Heart left ventricle (tissue), 16 donors: ENCODE data around the gene FYN. TPM values are rescaled to one million over a fixed set of nuclear protein-coding genes. Genes with fewer than 3 reads are reported as not detected.

ENCODE experiments used
- ATAC-seq, 4 donors: fragments of 200-7000 bp; cut with Tn5 transposase; one replicate each; pipeline ENCODE4 v1.9.1; 2020 to 2022; ENCODE audit warnings: moderate library complexity in 4 of 4, mild to moderate bottlenecking in 3 of 4, moderate number of reproducible peaks in 1 of 4
- DNase-seq, 5 donors: peaks; one replicate each; pipeline ENCODE4 v3.0.0-alpha.2; 2020
- H3K27ac ChIP-seq, 12 donors: fragments of 200-600 bp; sonication (generic) in 4 of 12; one replicate each; pipeline versions ENCODE4 v1.5.0 to v1.8.0; 2016 to 2022; ENCODE audit warnings: mild to moderate bottlenecking in 2 of 12
- H3K27me3 ChIP-seq, 9 donors: fragments of 200-600 bp; sonication (generic) in 2 of 9; one replicate each; pipeline versions ENCODE4 v1.5.1 to v1.8.0; 2016 to 2022; ENCODE audit warnings: mild to moderate bottlenecking in 3 of 9
- H3K36me3 ChIP-seq, 9 donors: fragments of 200-600 bp; sonication (generic) in 2 of 9; one replicate each; pipeline versions ENCODE4 v1.5.0 to v1.8.0; 2018 to 2022; ENCODE audit warnings: mild to moderate bottlenecking in 2 of 9
- H3K4me1 ChIP-seq, 12 donors: fragments of 200-600 bp; sonication (generic) in 4 of 12; one replicate each; pipeline versions ENCODE4 v1.5.0 to v1.8.0; 2016 to 2022; ENCODE audit warnings: mild to moderate bottlenecking in 3 of 12
- H3K4me3 ChIP-seq, 12 donors: fragments of 200-600 bp; sonication (generic) in 4 of 12; one replicate each; pipeline versions ENCODE4 v1.5.0 to v1.8.0; 2017 to 2022; ENCODE audit warnings: mild to moderate bottlenecking in 9 of 12, moderate library complexity in 4 of 12
- H3K9me3 ChIP-seq, 12 donors: fragments of 200-600 bp; sonication (generic) in 4 of 12; one replicate each; pipeline versions ENCODE4 v1.5.0 to v1.8.0; 2016 to 2022; ENCODE audit warnings: mild to moderate bottlenecking in 1 of 12
- POLR2A ChIP-seq, 2 donors: fragments of 450-650 bp; IDR thresholded peaks; one replicate each; pipeline ENCODE4 v1.6.1; 2017; ENCODE audit warnings: antibody characterized with exemption in 2 of 2, mild to moderate bottlenecking in 2 of 2, moderate library complexity in 2 of 2
- WGBS, 4 donors: extraction: QIAGEN DNeasy Blood & Tissue Kit in 2 of 4; methylation state at CpG; one replicate each; pipeline versions ENCODE4 v1.1.5 to v1.1.7; 2013 to 2018; 5-methylcytosine and 5-hydroxymethylcytosine counted together
- intact Hi-C, 10 donors: fragments of 100-400 bp; cut with DNase I; formaldehyde crosslinking; loops; one replicate each; pipeline versions ENCODE4 v1.11.1 to v1.14.2; 2022
- polyA plus RNA-seq, 2 donors: library from polyadenylated mRNA; stranded (reverse); fragments of 200-250 nt; gene quantifications; one replicate each; pipeline ENCODE4 v1.2.3, GENCODE V29; 2013
- total RNA-seq, 9 donors: library from RNA; depleted of rRNA in 2 of 9; stranded (reverse); fragments of >200 nt in 2 of 9; fragmentation: NEBNext Ultra II Directional in 3 of 9; extraction: Animal tissue kit (Norgen Biotek cat#: 25700) in 3 of 9; gene quantifications; one replicate each; pipeline versions ENCODE4 v1.1.0 to v1.2.4, GENCODE V29; 2016 to 2023
- TF ChIP-seq, protein P1 (sequence below), 12 donors: fragments of 200-600 bp; sonication (generic) in 4 of 12; IDR thresholded peaks; one replicate each; pipeline versions ENCODE4 v1.5.0 to v1.8.0; 2018 to 2022; ENCODE audit warnings: antibody characterized with exemption in 12 of 12, mild to moderate bottlenecking in 5 of 12
- donor health status: ischemic (EF 13 %, LVEDD 7.1; RV severe dilation, severe dysfunction).
- donor health status: healthy with polysubstance abuse.
- donor health status: DM: no; HTN: yes; CAD: no.
- donor health status: DM: no; HTN: no; CAD: no.
- donor health status: ischemic (EF 25% LVEDD 6.9; RV normal size, moderate dysfunction).
- donor health status: ischemic (EF 25% LVEDD 5.7; RV mildly dilated, moderate dysfunction).
- donor health status: healthy.
- donor health status: DM: yes; HTN: yes; CAD: no.
- donor health status: ischemic (EF 35%, LVEDD 5.7; RV mildly dilated, moderate dysfunction).
- donor health status: nonischemic (EF 11% LVEDD 7.7; RV severe dilation, severe dysfunction).
- donor health status: DM: yes; HTN: yes; CAD: no.
- donor health status: PGD.
- donor health status: ischemic (EF 29% LVEDD 5.4; RV normal size, mild dysfunction).
- donor health status: nonischemic (EF 23%, LVEDD 6.1; RV moderate dilation, normal function).

The FYN gene
- total and polyA plus RNA-seq, 11 donors, result 14.7 to 72.4 (median 52.3) TPM

DNA sequence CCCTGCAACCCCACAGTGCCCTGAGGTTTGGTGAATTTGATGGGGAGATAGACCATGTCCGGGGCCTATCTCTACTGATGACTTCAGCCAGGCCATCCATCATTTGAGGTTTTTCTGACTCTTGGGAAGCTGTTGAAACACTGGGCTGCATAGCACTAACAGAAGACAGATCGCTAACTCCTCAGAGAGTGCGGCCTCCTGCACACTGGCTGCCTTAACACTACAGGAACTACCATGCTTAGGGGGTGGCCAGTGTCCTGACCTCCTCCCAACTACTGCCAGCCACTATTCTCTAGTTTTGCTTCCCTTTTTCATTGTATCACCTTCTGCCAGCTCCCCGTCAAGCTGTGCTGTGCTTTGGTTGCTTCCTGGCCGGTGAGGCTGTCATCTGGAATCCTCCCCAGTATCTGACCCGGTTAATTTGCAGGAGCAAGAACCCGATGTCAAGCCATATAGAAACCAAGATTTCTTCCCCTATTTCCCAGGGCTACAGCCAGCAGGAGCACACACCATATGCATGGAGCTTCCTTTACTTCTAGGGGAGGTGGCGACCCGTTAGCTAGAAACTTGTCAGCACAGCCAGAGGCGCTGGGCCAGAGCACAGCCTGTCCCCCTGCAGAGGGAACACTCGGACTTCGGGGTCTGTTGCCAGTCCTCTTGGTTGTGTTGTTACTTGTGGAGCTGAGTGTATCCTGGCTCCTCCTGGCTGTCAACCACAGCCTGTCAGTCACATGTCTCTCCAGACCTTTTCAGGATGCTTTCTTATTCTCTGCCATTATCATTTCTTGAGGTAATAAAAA is 210.3 kb downstream of the FYN start:
- 52 to 56% (median 55%) methylated on average over 12 of the region's 12 CpGs for WGBS, 4 donors
- H3K4me3 ChIP-seq, result no peak overlapping the region
- TF ChIP-seq, protein P1, sequence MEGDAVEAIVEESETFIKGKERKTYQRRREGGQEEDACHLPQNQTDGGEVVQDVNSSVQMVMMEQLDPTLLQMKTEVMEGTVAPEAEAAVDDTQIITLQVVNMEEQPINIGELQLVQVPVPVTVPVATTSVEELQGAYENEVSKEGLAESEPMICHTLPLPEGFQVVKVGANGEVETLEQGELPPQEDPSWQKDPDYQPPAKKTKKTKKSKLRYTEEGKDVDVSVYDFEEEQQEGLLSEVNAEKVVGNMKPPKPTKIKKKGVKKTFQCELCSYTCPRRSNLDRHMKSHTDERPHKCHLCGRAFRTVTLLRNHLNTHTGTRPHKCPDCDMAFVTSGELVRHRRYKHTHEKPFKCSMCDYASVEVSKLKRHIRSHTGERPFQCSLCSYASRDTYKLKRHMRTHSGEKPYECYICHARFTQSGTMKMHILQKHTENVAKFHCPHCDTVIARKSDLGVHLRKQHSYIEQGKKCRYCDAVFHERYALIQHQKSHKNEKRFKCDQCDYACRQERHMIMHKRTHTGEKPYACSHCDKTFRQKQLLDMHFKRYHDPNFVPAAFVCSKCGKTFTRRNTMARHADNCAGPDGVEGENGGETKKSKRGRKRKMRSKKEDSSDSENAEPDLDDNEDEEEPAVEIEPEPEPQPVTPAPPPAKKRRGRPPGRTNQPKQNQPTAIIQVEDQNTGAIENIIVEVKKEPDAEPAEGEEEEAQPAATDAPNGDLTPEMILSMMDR (IDR thresholded peaks at IDR 0.05), result peak in 1 of 12 donors; percentile 8
- no peak for TF ChIP-seq POLR2A (IDR thresholded peaks at IDR 0.05)
- peaks cover 0 to 66% (median 47%) of the 10 kb centered on the region in 12 donors for H3K4me1 ChIP-seq
- peak overlapping the region; percentile 33 to 82 (median 68) for H3K27ac ChIP-seq
- H3K27me3 ChIP-seq, result no peaks in the 10 kb centered on the region
- H3K9me3 ChIP-seq, result no peaks in the 10 kb centered on the region
- DNase-seq (peak in 1 of 5 donors; percentile 31), ATAC-seq (peak; percentile 29 to 88 (median 54))
- H3K36me3 ChIP-seq, result peaks cover 0 to 37% (median 14%) of the 10 kb centered on the region in 9 donors
- intact Hi-C loops, result no loop called here

- no peaks in the 10 kb centered on the region for H3K9me3 ChIP-seq
- WGBS, 4 donors, result 64 to 70% (median 66%) methylated on average over 8 of the region's 8 CpGs
- H3K4me3 ChIP-seq, result no peak overlapping the region
- H3K4me1 ChIP-seq, result peaks cover 0 to 62% (median 44%) of the 10 kb centered on the region in 12 donors
- no peaks in the 10 kb centered on the region for H3K27me3 ChIP-seq
- DNase-seq (no peak), ATAC-seq (no peak)
- H3K36me3 ChIP-seq, result peaks cover 0 to 29% (median 14%) of the 10 kb centered on the region in 9 donors
- TF ChIP-seq POLR2A (IDR thresholded peaks at IDR 0.05), result no peak
- TF ChIP-seq, protein P1 (IDR thresholded peaks at IDR 0.05), result no peak
- H3K27ac ChIP-seq, result peak overlapping the region in 11 of 12 donors; percentile 23 to 82 (median 70)
- intact Hi-C loops, result no loop called here
These were observed 211.0 kb downstream of the FYN start for GRCh38 chr6:111662072-111662793.

DNA sequence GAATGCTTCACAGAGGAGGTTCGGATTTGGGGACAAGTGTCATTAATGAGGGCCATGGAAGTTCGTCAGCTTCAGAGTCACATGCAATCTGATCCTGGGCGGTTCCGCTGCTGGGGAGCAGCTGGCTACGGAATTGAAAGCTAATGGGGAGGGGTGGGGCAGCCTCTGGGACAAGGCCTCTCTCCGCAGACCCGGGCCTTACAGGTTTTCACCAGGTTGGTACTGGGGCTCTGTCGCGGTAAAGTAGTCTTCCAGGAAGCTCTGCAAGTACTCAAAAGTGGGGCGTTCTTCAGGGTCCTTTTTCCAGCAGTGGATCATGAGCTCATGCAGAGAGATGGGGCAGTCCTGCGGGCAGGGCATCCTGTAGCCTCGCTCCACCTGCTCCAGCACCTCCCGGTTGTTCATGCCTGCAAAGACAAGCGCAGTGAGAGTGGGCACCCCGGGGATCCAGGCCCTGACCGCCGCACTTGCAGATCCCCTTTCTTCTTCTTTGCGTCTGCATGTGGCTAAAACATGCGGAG is 211.7 kb downstream of the FYN start:
- peak overlapping the region in 3 of 12 donors; percentile 15 to 79 (median 23) for H3K27ac ChIP-seq
- H3K9me3 ChIP-seq, result no peaks in the 10 kb centered on the region
- intact Hi-C loops, result no loop called here
- ATAC-seq (no peak), DNase-seq (no peak)
- 60 to 70% (median 64%) methylated on average over 18 to 19 of the region's 19 CpGs for WGBS, 4 donors
- H3K36me3 ChIP-seq, result peaks cover 0 to 29% (median 14%) of the 10 kb centered on the region in 9 donors
- H3K4me3 ChIP-seq, result no peak overlapping the region
- peaks cover 0 to 60% (median 39%) of the 10 kb centered on the region in 12 donors for H3K4me1 ChIP-seq
- TF ChIP-seq, protein P1 (IDR thresholded peaks at IDR 0.05), result no peak
- TF ChIP-seq POLR2A (IDR thresholded peaks at IDR 0.05), result no peak
- no peaks in the 10 kb centered on the region for H3K27me3 ChIP-seq

GRCh38 chr6:111660531-111660930 is 212.7 kb downstream of the FYN start:
- ATAC-seq, result no peak
- no peak overlapping the region for H3K27ac ChIP-seq
- no peak overlapping the region for H3K4me3 ChIP-seq
- DNase-seq, result no peak
- intact Hi-C loops, result no loop called here
- peaks cover 0 to 25% (median 13%) of the 10 kb centered on the region in 9 donors for H3K36me3 ChIP-seq
- TF ChIP-seq POLR2A (IDR thresholded peaks at IDR 0.05), result no peak
- TF ChIP-seq, protein P1 (IDR thresholded peaks at IDR 0.05), result no peak
- WGBS, 4 donors, result 92 to 98% (median 94%) methylated on average over 3 of the region's 3 CpGs
- peaks cover 0 to 52% (median 33%) of the 10 kb centered on the region in 12 donors for H3K4me1 ChIP-seq
- no peaks in the 10 kb centered on the region for H3K27me3 ChIP-seq
- H3K9me3 ChIP-seq, result no peaks in the 10 kb centered on the region
